Tongue (tissue), 2 donors: Measurements from ENCODE around the gene THUMPD1. TPM values are rescaled to one million over a fixed set of nuclear protein-coding genes. Genes with fewer than 3 reads are reported as not detected.
A peak's percentile ranks its signal among the peaks of the same experiment; 100 is the strongest.
"Not testable (repeated sequence)": the region's sequence is repeated elsewhere in the genome, so short reads cannot be mapped to it uniquely, and the experiment has no call there.

Experiments
- DNase-seq: peaks from one replicate; pipeline ENCODE4 v3.0.0-alpha.2; 2015
- total RNA-seq: library from RNA; depleted of rRNA; stranded (reverse); fragments of >200 nt; gene quantifications from one replicate; pipeline ENCODE4 v1.2.3, GENCODE V29; 2014

THUMPD1 gene, protein sequence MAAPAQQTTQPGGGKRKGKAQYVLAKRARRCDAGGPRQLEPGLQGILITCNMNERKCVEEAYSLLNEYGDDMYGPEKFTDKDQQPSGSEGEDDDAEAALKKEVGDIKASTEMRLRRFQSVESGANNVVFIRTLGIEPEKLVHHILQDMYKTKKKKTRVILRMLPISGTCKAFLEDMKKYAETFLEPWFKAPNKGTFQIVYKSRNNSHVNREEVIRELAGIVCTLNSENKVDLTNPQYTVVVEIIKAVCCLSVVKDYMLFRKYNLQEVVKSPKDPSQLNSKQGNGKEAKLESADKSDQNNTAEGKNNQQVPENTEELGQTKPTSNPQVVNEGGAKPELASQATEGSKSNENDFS
- 80.7 TPM for total RNA-seq

DNA sequence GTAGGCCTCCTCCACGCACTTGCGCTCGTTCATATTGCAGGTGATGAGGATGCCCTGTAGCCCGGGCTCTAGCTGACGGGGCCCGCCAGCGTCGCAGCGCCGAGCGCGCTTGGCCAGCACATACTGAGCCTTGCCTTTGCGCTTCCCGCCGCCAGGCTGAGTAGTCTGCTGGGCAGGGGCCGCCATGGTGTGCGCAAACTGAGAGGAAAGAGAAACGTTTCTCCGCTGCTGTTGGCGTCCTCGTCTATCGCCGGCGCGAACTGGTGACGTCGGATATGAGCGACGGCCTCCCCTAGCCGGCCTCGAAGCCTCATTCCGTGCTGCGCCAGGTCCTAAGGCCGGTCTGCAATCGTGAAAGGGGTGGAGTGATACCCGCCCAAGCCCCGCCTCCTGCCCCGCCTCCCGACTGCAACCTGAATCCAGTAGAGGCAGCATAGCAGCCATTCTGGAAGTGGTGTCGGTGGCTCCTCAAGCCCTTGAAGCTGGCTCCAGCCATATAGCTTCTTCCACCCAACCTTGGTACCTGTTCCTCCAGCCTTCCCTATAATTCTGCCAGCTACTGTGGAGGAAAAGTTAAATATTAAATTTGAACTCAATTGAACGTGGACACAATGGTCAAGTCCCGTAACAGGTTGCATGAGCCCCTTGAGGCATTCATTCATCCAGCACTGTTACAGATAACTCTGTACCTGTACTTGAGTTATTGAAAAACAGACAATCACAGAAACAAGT lies at the start of gene THUMPD1:
Gene THUMPD1, minus strand, starts transcription at position 265 of the 732 bp plus-strand sequence. Its CDS starts 79 bp downstream, at position 186.
- DNase-seq: peak; percentile 97

DNA sequence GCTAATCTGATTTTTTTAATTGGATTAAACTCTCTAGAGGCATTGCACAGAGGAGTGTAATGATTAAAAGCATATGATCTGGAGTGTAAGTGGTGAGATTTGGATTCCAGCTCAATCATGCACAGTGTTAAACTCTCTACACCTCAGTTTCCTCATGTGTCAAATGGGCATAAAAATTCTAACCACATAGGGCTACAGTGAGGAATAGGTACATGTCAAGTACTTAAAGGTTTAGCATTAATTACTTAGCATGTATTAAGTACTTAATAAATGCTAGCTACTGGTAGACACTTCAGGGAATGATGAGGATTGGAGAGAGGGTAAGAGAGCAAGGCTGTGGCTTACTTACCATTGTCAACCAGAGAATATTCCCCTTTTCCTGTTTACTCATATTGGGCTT lies 47.5 kb upstream of the THUMPD1 start:
- DNase-seq: no peak

DNA sequence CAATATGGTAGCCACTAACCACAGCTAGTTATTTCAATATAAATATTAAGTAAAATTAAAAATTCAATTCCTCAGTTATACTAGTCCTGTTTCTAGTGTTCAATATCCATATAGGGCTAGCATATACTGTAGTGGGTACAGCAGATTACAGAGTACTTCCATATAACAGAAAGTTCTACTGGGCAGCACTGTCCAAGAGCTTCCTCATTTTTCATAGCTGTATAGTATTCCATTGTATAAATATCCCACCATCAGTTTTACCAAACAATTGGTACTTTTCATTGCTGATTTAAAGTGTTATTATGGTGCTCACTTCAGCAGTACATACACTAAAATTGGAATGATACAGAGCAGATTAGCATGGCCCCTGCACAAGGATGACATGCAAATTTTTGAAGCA lies 42.6 kb upstream of the THUMPD1 start:
- DNase-seq: no peak

DNA sequence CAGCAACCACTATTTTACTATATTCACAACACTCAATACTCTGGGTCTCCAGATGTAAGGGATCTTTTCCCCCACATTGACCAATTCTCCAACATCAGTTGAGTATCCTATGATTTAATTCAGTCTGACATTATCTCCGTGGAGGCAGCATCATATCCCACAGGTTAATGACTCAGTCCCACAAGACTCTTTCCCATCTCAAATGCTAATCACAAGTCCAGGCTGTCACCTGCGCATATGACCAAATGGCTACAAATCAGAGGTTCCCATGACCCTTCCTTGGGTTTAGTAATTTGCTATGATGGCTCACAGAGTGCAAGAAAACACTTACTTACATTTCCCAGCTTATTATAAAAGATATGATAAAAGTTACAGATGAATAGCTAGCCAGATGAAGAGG lies 40.9 kb upstream of the THUMPD1 start:
- DNase-seq: no peak

DNA sequence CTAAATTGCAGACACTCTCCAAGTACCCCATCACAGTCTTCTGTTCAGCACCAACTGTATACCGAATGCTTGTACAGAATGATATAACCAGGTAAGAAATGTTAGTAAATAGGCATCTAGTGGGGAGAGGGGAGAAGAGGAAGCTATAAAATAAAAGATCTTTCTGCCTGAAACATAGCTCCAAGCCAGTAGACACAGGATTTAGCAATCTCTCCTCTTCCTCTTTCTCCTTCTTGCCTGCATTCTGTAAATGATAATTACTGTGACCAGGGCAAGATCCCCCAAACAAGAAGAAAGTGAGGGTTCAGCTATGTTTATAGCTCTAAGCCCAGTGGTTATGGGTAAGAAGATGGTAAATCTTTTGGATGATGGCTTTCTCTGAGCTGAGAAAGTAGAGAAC lies 40.1 kb upstream of the THUMPD1 start:
- DNase-seq: no peak

DNA sequence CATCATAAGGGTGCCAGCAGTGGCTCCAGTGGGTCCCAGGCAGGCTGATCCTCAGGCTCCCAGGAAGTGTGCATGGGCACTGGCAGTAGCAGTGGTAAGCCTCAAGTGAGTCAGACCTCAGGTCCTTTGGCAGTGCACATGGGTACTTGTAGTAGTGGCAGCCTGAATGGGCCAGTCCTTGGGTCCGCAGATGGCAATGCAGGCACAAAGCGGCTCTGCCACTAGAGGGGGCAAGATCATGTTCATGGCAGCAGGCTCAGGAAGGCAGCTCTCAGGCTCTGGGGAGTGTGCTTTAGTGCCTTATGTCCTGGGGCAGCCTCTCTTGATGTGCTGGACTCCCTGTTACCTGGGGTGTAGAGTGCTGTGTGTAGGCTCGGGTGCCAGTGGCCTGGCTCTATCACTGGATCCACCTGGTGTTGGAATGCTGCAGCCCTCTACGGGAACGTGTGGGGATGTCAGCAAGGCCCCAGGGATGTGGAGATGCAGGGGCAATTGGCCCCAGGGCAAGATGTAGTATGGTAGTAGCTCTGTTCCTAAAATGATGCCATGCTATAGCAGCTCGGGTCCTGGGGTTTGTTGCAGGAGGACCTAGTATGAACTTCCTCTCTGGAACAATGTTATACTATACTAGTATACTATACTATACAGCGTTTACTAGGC lies 33.2 kb upstream of the THUMPD1 start:
- DNase-seq: peak; percentile 11

DNA sequence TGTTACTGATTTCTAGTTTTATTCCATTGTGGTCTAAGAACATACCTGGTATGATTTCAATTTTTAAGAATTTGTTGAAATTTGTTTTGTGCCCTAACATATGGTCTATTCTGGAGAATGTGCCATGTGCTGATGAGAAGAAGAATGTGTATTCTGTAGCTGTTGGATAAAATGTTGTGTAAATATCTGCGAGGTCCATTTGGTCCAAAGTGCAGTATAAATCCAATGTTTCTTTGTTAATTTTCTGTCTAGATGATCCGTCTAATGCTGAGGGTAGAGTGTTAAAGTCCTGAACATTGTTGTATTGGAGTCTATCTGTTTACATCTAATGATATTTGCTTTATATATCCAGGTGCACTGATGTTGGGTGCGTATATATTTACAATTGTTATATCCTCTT lies 32.1 kb upstream of the THUMPD1 start:
- DNase-seq: no peak

DNA sequence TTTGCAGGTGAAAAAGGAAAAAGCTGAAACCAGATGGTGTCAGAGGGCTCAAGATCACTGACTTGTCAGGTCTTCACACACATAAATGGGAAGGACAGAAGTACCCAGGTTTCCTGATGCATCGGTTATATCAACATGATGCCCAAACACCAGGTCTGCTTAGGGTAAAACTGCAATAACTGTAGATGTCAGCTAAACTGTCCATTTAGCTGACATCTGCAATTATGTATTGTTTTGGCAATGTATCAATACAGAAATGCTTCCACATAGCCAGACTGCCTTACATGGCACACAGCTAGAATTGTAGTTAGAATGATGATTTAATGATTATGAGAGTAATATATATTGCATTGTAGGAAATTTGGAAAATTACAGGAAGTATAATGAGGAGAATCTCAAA lies 27.2 kb upstream of the THUMPD1 start:
- no peak for DNase-seq

DNA sequence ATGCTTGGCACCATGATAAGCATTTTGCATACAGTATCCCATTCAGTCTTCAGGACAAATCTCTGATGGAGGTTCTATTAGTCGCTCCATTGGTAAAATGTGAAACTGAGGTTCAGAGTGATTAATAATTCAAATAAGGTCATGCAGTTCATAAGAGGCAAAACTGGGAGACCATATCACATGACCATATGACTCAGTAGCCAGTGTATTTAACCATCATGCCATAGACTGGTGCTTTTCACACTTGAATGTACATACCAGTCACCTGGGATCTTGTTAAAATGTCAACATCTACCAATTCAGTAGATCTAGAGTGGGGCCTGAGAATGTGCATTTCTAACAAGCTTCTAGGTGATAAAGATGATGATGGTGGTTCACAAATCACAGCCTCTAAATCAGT lies 26.5 kb upstream of the THUMPD1 start:
- DNase-seq: no peak

DNA sequence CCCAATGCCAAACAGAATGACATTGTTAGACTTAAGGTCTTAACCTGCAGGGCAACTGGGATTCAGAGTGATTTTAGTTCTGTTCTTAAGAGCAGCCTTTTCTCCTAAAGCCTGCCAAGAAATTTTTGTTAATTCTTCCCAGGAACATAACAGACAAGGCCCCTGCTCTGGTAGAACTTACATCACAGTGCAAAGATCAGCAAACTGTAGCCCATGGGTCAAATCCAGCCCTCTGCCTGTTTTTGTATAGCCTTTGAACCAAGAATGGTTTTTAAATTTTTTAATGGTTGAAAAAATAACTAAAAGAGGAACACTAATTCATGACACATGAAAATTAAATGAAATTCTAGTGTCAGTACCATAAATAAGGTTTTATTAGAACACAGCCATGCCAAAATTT lies 26.0 kb upstream of the THUMPD1 start:
- no peak for DNase-seq

DNA sequence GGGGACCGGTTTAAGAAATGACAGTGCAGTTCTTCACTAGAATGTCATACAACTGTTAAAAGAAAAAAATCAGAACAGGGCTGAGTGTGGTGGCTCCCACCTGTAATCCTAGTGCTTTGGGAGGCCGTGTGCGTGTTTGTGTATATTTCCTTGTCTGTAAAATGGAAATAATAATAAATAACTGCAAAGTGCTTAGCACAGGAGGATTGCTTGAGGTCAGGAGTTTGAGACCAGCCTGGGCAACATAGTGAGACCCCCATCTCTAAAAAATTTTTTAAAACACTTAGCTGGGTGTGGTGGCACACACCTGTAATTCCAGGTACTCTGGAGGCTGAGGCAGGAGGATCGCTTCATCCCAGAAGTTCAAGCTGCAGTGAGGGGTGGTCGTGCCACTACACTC lies 24.7 kb upstream of the THUMPD1 start:
- no peak for DNase-seq

DNA sequence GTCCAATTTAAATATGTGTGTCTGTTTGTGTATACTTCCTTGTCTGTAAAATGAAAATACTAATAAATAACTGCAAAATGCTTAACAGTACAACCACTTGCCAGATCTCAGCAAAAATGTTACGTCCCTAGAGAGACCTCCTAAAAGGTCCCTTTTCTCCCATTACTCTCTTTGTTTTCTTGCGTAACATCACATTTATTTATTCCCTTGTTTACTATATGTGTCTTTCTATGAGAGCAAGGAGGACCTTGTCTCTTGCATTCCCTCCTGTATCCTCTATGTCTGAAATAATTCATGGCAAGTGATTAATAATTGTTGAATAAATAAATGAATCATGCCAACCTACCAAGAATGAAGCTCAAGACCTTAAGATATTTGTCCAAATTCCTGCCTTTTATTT lies 24.1 kb upstream of the THUMPD1 start:
- DNase-seq: no peak

DNA sequence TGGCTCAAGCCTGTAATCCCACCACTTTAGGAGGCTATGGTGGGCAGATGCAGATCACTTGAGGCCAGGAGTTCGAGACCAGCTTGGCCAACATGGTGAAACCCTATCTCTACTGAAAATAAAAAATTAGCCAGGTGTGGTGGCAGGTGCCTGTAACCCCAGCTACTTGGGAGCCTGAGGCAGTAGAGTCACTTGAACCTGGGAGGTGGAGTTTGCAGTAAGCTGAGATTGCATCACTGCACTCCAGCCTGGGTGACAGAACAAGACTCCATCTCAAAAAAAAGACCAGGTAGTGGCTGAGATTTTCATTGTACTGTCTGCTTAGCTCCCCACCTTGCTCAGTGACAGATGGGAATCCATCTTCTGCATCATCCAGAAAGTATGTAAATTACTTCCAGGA lies 22.8 kb upstream of the THUMPD1 start:
- DNase-seq: not testable (repeated sequence)

DNA sequence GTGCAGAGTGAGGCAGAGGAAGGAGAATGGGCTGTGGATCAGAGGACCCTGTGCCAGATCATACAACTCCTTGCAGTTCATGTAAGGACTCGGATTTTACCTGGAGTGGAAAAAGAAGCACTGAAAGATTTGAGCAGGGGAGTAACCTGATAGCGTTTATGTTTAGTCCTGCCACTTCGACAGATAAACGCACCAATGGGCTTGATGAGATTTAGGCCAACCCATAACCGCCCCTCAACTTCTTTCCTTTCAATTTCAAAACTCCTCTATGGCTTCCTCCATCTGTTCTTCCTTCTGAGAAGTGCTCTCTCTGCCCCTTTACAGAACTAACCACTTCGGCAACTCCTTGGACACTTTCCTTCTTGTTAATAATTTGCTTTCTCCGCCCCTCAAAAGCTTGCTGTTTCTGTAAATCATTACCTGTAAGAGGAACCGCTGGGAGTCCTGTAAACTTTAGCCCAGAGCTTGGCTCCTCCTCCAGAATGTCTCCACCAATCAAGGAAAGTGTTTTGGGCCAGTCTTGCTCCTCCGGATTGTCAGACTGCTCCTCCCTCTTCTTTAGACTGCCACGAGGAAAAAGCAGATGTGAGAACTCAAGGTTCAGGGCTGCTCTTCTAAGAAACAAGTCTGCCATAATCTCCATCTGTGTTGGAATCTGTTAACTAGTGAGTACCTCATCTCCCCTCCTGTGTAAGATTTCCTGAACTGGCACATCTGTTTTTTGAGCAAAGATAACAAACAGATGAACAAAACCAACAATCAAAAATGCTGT lies 22.0 kb upstream of the THUMPD1 start, which contains the start of gene ACSM3:
Gene ACSM3, plus strand, starts transcription at position 554 of the 772 bp plus-strand sequence. CDS start 6,021 bp downstream, outside the sequence.
- DNase-seq: peak; percentile 86

DNA sequence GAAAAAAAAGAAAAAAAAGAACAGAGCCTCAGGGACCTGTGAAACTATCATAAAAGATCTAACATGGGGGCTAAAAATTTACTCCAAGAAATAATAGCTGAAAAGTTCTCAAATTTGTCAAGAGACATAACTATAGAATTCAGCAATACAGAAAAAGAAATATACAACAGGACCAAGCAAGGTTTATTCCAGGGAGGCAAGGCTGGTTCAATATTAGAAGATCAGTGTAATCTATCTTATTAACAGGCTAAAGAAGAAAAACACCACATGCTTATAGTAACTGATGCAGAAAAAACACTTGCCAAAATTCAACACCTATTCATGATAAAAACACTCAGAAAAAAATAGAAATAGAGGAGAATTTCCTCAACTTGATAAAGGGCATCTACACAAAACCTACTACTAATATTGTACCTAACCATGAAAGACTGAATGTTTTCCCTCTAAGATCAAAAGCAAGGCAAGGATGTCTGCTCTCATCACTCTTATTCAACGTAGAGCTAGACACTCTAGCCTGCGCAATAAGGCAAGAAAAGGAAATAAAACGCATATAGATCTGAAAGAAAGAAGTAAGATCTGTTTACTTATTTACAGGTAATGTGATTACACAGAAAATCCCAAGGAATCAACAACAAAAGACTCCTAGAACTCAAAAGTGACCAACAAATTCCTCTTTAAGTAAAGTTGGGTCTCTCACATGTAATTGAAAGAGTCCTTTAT lies 20.9 kb upstream of the THUMPD1 start:
- no peak for DNase-seq

DNA sequence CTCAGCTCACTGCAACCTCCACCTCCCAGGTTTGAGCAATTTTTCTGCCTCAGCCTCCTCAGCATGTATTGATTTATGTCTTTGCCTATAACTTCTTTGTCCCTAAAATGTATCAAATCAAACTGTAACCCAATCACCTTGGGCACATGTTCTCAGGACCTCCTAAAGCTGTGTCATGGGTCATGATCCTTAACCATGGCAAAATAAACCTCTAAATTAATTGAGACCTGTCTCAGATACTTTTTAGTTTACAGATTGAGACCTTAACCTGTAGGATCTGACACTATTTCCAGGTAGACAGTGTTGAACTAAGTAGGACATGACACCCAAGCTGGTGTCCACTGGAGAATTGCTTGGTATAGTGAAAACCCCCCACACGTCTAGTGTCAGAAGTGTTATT lies 19.6 kb upstream of the THUMPD1 start:
- no peak for DNase-seq

DNA sequence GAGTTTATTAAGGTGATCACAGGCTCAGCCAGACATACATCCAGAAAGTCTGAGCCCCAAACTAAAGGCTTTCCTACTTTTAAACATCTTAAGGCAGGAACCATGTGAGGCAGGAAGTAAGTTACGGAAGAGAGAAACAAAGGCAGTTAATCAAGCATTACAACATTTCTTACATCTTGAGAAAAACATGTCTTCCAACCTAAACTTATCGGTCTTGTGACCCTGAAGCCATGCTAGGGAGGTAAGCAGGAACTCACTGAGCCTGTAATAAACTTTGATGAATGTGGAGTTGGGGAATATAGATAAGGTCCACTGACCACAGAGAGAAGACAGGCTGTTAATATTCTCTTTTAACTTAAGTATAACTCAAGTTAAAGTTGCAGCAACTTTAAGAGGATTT lies 18.7 kb upstream of the THUMPD1 start:
- no peak for DNase-seq

DNA sequence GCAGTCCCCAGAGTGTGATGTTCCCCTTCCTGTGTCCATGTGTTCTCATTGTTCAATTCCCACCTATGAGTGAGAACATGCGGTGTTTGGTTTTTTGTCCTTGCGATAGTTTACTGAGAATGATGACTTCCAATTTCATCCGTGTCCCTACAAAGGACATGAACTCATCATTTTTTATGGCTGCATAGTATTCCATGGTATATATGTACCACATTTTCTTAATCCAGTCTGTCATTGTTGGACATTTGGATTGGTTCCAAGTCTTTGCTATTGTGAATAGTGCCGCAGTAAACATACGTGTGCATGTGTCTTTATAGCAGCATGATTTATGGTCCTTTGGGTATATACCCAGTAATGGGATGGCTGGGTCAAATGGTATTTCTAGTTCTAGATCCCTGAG lies 14.2 kb upstream of the THUMPD1 start:
- not testable (repeated sequence) for DNase-seq

DNA sequence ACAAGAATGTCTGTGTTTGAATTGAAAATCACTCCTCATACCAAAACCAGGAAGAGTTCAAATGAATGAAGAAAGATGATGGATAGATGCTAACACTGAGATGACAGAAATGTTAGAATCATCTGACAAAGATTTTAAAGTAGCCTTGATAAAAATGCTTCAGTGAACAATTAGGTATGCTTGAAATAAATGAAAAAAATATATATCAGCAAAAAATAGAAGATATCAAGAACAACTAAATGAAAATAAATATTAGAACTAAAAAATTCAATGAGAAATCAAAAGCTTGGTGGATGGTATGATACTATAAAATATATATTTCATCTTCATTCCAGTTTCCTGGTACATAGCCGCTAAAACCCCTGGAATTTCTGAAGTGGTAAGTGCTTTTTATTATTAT lies 13.6 kb upstream of the THUMPD1 start:
- no peak for DNase-seq

DNA sequence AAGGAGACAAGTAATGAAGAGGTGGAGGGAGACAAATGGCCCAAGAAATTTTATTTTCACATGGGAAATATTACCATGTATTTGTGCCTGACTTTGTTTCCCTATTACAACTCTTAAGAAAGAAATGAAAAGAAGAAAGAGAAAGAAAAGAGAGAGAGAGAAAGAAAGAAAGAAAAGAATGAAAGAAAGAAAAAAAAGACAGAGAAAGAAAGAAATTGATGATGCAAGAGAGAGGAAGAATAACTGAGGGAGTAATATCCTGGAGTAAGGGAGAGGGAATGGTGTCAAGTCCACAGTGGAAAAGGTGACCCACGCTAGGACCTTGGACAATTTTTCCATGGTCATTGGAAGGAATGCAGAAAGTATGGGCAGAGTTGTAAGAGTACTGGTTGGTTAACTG lies 12.1 kb upstream of the THUMPD1 start:
- DNase-seq: no peak

DNA sequence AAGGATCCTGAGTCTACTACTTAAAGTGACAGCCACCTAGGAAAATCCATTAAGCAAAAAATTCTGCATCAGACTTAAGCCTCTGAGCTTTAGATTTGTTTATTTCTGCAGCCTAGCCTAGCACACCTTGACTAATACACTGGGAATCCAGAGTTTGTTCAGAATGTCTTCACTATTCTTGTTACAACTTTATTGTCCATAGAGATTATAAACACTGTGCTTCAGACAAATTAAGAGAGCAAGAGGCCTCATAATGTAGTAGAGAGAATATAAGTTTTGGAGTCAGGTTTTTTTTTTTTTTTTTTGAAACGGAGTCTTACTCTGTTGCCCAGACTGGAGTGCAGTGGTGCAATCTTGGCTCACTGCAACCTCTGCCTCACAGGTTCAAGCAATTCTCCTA lies 8.9 kb upstream of the THUMPD1 start:
- no peak for DNase-seq

DNA sequence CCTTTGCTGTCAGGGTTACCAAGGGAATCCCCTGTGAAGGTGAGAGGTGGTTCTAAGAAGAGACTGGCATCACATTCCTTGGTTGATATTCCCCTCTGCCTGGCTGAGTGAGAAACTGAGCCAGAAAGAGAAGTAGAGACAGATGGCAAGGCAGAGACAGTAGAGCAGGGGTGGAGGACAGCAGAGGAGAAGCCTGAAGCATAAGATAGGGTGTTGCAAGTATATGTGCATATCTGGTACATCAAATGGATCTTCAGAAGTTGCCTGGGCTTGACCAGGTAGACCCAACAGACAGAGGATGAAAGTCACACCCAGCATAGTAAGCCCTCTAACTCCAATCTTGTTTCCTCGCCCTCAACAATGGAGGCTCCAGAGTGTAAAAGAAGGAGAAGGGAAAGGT lies 7.9 kb upstream of the THUMPD1 start:
- DNase-seq: no peak
